Measurements from ENCODE around the gene EGFLAM.

EGFLAM gene

DNA sequence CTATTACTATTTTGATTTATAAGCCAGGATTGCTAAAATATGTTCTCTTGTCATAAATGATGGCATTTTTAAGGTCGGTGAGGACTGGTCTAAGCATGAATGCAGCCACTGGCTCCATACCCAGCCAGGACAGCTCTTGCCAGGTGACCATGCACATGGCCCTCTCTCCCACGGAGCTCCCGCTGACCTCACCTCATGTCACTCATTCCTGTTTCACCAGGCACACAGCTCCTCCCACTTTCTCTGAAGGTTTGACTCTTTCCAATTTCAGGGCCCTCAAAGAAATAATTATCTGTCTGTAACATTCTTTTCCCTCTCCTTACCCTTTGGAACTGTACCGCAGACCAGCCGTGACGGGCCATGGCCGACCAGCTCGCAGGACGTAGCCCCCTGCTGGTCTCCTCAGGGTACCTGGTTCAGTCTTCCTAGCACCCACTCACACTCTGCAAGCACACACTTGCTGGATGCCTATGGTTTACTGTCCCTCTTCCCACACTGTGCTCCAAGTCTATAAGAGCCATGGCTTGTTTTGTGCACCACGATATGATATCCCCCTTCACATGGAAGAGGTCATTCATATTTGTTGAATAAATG, 225.5 kb downstream of the EGFLAM start:
- DNase-seq, result no peak

- DNase-seq, result no peak
Measured at GRCh38 chr5:38494175-38494574, 235.8 kb downstream of the EGFLAM start.

GRCh38 chr5:38494763-38495162, 236.4 kb downstream of the EGFLAM start:
- no peak for DNase-seq

- DNase-seq, result peak; percentile 35
Measured at GRCh38 chr5:38497946-38498345, 239.6 kb downstream of the EGFLAM start.

- DNase-seq, result peak; percentile 80
Measured at GRCh38 chr5:38500573-38501260, 242.4 kb downstream of the EGFLAM start.

DNA sequence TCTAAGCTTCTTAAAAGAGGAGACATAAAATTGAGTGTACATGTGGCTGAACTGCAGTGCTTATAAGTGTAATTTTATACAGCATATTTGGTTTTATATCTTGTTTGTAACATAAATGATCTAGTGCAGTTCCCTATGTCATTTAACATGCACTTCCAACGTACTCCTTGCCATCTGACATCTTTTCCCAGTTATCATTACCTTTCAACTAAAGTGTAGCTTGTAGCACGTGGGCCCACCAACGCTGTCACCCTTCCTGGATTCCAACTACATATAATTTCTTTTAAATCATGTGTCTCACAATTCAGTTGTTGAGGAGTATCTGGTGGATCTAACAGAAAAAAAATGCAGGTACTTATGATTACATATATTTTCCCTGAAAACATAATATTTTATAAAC, 247.9 kb downstream of the EGFLAM start:
- DNase-seq, result no peak

- DNase-seq, result peak; percentile 95
Measured at GRCh38 chr5:38509185-38509584, 250.8 kb downstream of the EGFLAM start.
